ENCODE results near the gene DCLK2.

Gene DCLK2

GRCh38 chr4:150289881-150290280 is 211.6 kb downstream of the DCLK2 start:
- no peaks in the 10 kb centered on the region for H3F3A ChIP-seq (ENCODE audit: insufficient read depth)
- H3K36me3 ChIP-seq (ENCODE audit: low read length) = 0 out of 2 replicates have a peak, but pooled peaks cover 3% of the 10 kb centered on the region
- no peak overlapping the region for H2AFZ ChIP-seq (ENCODE audit: low read depth, low read length, severe bottlenecking)
- H3K27me3 ChIP-seq (ENCODE audit: low read length) = no peaks in the 10 kb centered on the region
- H3K4me2 ChIP-seq (ENCODE audit: low read depth, low read length, poor library complexity, severe bottlenecking) = no peak overlapping the region
- H3K9me3 ChIP-seq (ENCODE audit: insufficient read depth, low read length) = no peaks in the 10 kb centered on the region
- H4K20me1 ChIP-seq (ENCODE audit: low read depth, low read length) = 0 out of 2 replicates have a peak, but pooled peaks cover 4% of the 10 kb centered on the region
- no peak overlapping the region for H3K27ac ChIP-seq (ENCODE audit: low read depth, low read length)
- no peak for TF ChIP-seq EZH2phosphoT487 (conservative IDR thresholded peaks at IDR 0.05; ENCODE audit: low read length)
- no peaks in the 10 kb centered on the region for H3K79me2 ChIP-seq (ENCODE audit: insufficient read depth, low read length)
- H3K9me2 ChIP-seq (replicated peaks; ENCODE audit: insufficient read depth, low read length) = no peaks in the 10 kb centered on the region
- H3K4me3 ChIP-seq (ENCODE audit: insufficient read depth, low read length, poor library complexity, severe bottlenecking) = no peak overlapping the region
- no peak overlapping the region for H3K9ac ChIP-seq (ENCODE audit: low read length)

GRCh38 chr4:150297861-150298474 is 219.7 kb downstream of the DCLK2 start:
- Histone ChIP-seq H4K20me1 (ENCODE audit: low read depth, low read length) (no peaks in the 10 kb centered on the region), H3K79me2 (ENCODE audit: insufficient read depth, low read length) (no peaks in the 10 kb centered on the region), H2AFZ (ENCODE audit: low read depth, low read length, severe bottlenecking) (no peak overlapping the region), H3K4me2 (ENCODE audit: low read depth, low read length, poor library complexity, severe bottlenecking) (no peak overlapping the region), H3K9me3 (ENCODE audit: insufficient read depth, low read length) (no peaks in the 10 kb centered on the region), H3K4me3 (ENCODE audit: insufficient read depth, low read length, poor library complexity, severe bottlenecking) (no peak overlapping the region), H3F3A (ENCODE audit: insufficient read depth) (no peaks in the 10 kb centered on the region), H3K27ac (ENCODE audit: low read depth, low read length) (no peak overlapping the region), H3K36me3 (ENCODE audit: low read length) (no peaks in the 10 kb centered on the region), H3K9ac (ENCODE audit: low read length) (no peak overlapping the region), H3K27me3 (ENCODE audit: low read length) (no peaks in the 10 kb centered on the region), H3K9me2 (replicated peaks; ENCODE audit: insufficient read depth, low read length) (no peaks in the 10 kb centered on the region)
- TF ChIP-seq EZH2phosphoT487 (conservative IDR thresholded peaks at IDR 0.05; ENCODE audit: low read length) = no peak
- TF ChIP-seq CTCF (IDR thresholded peaks at IDR 0.05; ENCODE audit: insufficient read depth, low read length, poor library complexity, severe bottlenecking) = peak; percentile 55

GRCh38 chr4:150299816-150300215 is 221.6 kb downstream of the DCLK2 start:
- no peaks in the 10 kb centered on the region for H3K79me2 ChIP-seq (ENCODE audit: insufficient read depth, low read length)
- no peaks in the 10 kb centered on the region for H3K27me3 ChIP-seq (ENCODE audit: low read length)
- H3K27ac ChIP-seq (ENCODE audit: low read depth, low read length) = no peak overlapping the region
- no peak for TF ChIP-seq EZH2phosphoT487 (conservative IDR thresholded peaks at IDR 0.05; ENCODE audit: low read length)
- no peak for TF ChIP-seq CTCF (IDR thresholded peaks at IDR 0.05; ENCODE audit: insufficient read depth, low read length, poor library complexity, severe bottlenecking)
- H3K9ac ChIP-seq (ENCODE audit: low read length) = no peak overlapping the region
- H4K20me1 ChIP-seq (ENCODE audit: low read depth, low read length) = no peaks in the 10 kb centered on the region
- no peaks in the 10 kb centered on the region for H3K36me3 ChIP-seq (ENCODE audit: low read length)
- no peak overlapping the region for H2AFZ ChIP-seq (ENCODE audit: low read depth, low read length, severe bottlenecking)
- H3K9me3 ChIP-seq (ENCODE audit: insufficient read depth, low read length) = no peaks in the 10 kb centered on the region
- H3K4me2 ChIP-seq (ENCODE audit: low read depth, low read length, poor library complexity, severe bottlenecking) = no peak overlapping the region
- no peaks in the 10 kb centered on the region for H3K9me2 ChIP-seq (replicated peaks; ENCODE audit: insufficient read depth, low read length)
- no peaks in the 10 kb centered on the region for H3F3A ChIP-seq (ENCODE audit: insufficient read depth)
- no peak overlapping the region for H3K4me3 ChIP-seq (ENCODE audit: insufficient read depth, low read length, poor library complexity, severe bottlenecking)

- H3K9ac ChIP-seq (ENCODE audit: low read length) = no peak overlapping the region
Measured at GRCh38 chr4:150302553-150302952, 224.3 kb downstream of the DCLK2 start.

More at GRCh38 chr4:150302553-150302952, 224.3 kb downstream of the DCLK2 start:
- Histone ChIP-seq H2AFZ (ENCODE audit: low read depth, low read length, severe bottlenecking) (no peak overlapping the region), H3K4me2 (ENCODE audit: low read depth, low read length, poor library complexity, severe bottlenecking) (no peak overlapping the region), H3K27ac (ENCODE audit: low read depth, low read length) (no peak overlapping the region), H3K9me2 (replicated peaks; ENCODE audit: insufficient read depth, low read length) (no peaks in the 10 kb centered on the region), H3K4me3 (ENCODE audit: insufficient read depth, low read length, poor library complexity, severe bottlenecking) (no peak overlapping the region), H3K79me2 (ENCODE audit: insufficient read depth, low read length) (no peaks in the 10 kb centered on the region), H3F3A (ENCODE audit: insufficient read depth) (no peaks in the 10 kb centered on the region), H3K36me3 (ENCODE audit: low read length) (no peaks in the 10 kb centered on the region), H4K20me1 (ENCODE audit: low read depth, low read length) (no peaks in the 10 kb centered on the region), H3K27me3 (ENCODE audit: low read length) (no peaks in the 10 kb centered on the region), H3K9me3 (ENCODE audit: insufficient read depth, low read length) (no peaks in the 10 kb centered on the region)
- TF ChIP-seq EZH2phosphoT487 (conservative IDR thresholded peaks at IDR 0.05; ENCODE audit: low read length) = no peak

All from SU-DHL-6 (cell line).